ENCODE measurements around the gene DDIAS. TPM values are rescaled to one million over a fixed set of nuclear protein-coding genes. Genes with fewer than 3 reads are reported as not detected.

Gene DDIAS
- total and polyA plus RNA-seq, 10 of the 15 experiments (the other 5 are each of a cell fraction or from before 2014, with no cell fraction given): 6.9 to 27.8 (median 12.9) TPM

- TF ChIP-seq BCL3 (IDR thresholded peaks at IDR 0.05; ENCODE audit: borderline replicate concordance, insufficient read depth, low read depth, low read length, poor library complexity, severe bottlenecking): no peak
- no peak for TF ChIP-seq MXI1 (IDR thresholded peaks at IDR 0.05; ENCODE audit: low read depth, low read length)
- TF ChIP-seq EGR1 (IDR thresholded peaks at IDR 0.05; ENCODE audit: borderline replicate concordance in 1 of 2, low read depth in 2 of 2, low read length in 2 of 2): no peak
- TF ChIP-seq BCL11A (IDR thresholded peaks at IDR 0.05; ENCODE audit: low read depth, low read length): no peak
- no peak for TF ChIP-seq MEF2B (IDR thresholded peaks at IDR 0.05; ENCODE audit: partially characterized antibody, poor library complexity, severe bottlenecking)
- no peak for TF ChIP-seq NR2C1 (IDR thresholded peaks at IDR 0.05)
- TF ChIP-seq MYB (IDR thresholded peaks at IDR 0.05; ENCODE audit: borderline replicate concordance, low read depth, low read length): no peak
- TF ChIP-seq TCF12 (IDR thresholded peaks at IDR 0.05; ENCODE audit: low read depth, low read length): no peak
- no peak for TF ChIP-seq MLLT1 (IDR thresholded peaks at IDR 0.05)
- TF ChIP-seq E2F4 (IDR thresholded peaks at IDR 0.05; ENCODE audit: low read depth, low read length): no peak
Observed at GRCh38 chr11:82858133-82858532, 43.4 kb upstream of the DDIAS start (continued).
